ENCODE data around the gene LSAMP.

The LSAMP gene

DNA sequence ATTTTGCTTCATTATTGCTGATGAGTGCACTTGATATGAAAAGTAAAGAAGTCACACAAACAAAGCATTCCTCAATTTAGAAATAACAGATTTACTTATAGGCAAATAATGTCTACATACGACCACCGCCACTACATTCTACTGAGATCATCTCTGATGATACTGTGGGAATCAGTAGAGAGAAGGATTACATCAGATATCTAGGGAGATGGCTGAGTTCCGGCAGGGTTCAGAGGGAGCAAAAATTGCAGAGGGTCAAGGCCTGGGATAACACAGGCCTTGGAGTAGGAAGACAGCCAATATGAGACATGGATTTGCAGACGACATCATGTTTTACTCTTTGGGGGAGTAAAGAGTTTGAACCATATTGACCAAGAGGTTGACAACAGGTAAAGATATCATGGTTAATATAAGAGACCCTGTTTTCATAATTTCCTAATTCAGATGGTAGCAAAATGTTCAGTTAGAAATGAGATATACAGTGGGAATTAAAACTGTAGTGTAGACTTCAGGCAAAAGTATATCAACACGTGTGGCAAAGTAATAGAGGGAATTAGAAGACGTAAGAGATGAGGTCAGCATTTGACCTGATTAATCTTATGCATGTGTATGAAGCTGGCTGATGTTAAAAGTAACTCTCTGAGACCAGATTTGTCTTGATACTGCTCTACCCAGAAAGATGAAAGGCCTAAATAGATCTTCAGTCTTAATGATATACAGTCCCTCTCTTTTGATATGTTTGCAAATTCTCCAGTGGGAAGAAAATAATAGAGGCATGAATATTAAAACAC is 15.6 kb downstream of the LSAMP start:
- no peak for DNase-seq (ENCODE audit: low spot score)

DNA sequence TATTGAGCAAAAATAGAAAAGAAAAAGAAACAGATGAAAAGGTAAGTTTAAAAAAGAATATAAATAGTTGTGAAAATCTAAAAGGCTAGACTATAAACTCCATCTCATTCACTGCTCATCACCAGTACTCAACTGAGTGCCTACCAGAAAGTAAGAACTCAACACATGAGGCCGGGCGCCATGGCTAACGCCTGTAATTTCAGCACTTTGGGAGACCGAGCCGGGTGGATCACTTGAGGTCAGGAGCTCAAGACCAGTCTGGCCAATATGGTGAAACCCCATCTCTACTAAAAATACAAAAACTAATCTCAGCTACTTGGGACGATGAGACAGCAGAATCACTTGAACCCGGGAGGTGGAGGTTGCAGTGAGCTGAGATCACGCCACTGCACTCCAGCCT is 19.3 kb downstream of the LSAMP start:
- DNase-seq (ENCODE audit: low spot score) = no peak

DNA sequence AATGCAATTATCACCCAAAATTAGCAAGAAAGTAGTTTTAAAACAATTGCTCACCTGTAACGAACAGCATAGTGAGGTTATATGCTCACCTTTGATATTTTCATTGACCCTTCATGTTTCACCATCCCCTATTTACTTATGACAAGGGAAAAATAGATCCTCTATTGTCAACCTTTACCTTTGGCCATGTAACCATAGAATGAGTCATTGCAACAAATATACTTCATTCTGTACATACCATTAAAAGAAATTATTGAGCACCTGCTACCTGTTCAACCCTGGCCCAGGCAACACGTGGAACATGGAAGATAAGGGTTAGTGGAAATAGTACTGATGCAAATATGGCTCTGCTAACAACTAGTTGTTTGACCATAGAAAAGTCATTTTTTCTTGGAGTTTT is 20.2 kb downstream of the LSAMP start:
- no peak for DNase-seq (ENCODE audit: low spot score)

DNA sequence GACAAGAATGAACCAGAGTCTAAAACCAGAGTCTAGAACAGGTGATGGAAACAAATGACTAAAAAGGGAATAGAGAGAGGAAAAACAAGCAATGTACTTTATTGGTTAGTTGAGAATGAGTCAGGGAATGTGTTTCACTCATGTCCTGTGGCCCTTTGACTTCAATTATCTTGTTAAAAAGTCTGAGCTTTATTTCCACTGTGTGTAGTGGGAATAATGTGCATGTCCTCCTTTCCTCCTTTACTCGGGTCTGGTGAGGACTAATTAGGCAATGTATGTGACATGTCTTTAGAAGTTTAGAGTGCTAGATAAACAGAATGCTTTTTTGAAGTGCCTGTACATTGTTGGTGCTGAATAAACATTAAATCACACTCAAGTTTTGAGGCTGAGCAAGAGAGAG is 21.3 kb downstream of the LSAMP start:
- DNase-seq (ENCODE audit: low spot score) = peak; percentile 67

DNA sequence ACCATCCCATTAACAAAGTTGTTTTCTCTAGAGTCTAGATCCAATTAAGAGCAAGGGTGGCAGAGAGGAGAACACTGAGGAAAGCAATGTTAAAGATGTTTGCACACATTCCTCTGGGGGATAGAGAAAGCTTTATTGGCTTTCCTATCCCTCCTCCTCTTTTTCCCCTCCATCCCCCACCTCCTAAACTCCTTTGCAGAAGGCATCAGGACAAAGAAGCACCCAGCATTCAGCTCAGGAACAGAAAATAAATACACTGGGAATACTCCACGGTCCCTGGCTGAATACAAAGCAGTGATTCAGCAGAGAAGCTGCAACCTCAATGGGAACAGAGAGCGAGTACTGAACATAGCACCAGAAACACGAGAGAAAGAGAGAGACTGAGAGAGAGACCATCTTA is 21.9 kb downstream of the LSAMP start:
- peak; percentile 96 for DNase-seq (ENCODE audit: low spot score)

DNA sequence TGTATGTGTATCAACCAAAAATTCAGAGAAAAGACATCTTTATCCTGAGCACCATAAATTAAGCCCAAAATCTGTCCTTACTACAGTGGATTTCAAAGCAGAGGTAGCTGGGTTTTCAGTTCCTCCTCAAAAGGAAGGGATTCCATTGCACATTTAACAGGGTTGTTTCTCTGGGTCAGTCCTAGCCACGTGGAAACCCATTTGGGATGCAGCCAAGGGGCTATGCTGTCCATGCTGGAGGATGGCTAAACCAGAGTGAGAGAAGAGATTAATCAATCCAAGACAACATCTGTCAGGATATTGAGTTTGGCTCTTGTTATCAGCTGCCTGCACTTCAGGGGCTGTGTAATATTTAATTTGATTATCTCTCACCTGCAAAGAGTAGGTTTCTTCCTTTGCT is 28.1 kb downstream of the LSAMP start:
- no peak for DNase-seq (ENCODE audit: low spot score)

DNA sequence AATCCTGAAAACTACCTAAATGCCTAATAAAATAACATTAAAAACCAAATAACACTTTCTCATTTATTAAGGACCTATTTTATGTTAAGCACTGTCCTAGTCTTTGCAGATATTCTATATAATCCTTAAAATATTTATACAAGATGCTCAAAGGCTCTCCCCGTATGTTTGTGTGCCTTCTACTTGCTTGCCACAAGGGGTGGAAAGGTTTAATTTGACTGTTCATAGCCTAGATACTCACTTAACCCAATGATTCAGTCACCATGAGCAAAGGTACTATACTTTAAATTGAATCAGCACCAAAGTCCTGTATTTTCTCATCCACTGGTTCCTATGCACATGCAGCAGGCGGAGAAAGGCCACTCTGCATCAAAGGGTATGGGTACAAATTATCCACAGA is 32.0 kb downstream of the LSAMP start:
- no peak for DNase-seq (ENCODE audit: low spot score)

DNA sequence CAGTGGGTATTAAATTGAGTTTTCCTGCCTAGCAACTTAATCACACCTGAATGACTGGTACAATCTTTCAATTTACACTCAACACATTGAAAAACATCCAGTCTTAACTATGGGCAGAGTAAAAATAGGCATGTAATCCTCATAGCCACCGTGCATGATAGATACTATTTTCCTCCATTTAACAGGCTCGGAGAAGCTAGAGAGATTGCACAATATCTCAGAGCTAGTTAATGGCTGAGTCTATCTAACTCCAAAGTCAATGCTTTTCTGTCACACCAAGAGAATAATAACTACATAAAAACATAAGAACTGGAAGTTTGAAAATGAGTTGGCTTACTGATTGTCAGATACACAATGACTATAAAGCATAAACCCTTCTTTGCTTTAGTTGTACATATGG is 36.8 kb downstream of the LSAMP start:
- no peak for DNase-seq (ENCODE audit: low spot score)

DNA sequence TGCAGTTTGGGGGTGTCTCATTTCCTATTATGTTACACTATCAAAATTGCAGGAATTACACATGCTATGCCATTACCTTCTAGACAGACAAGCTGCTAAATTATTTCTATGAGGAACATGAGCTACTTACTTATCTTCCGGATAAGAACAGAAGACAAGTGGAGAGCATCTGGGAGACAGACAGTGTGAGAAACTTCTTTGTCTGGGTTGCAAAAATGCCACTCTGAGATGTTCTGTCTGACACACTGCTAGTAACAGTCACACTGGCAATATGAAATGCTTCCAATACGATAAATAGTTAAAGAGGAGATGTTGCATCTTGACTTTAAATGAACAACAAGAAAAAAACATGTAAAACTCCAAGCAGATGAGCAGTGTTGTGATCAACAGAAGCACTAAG is 40.1 kb downstream of the LSAMP start:
- no peak for DNase-seq (ENCODE audit: low spot score)

DNA sequence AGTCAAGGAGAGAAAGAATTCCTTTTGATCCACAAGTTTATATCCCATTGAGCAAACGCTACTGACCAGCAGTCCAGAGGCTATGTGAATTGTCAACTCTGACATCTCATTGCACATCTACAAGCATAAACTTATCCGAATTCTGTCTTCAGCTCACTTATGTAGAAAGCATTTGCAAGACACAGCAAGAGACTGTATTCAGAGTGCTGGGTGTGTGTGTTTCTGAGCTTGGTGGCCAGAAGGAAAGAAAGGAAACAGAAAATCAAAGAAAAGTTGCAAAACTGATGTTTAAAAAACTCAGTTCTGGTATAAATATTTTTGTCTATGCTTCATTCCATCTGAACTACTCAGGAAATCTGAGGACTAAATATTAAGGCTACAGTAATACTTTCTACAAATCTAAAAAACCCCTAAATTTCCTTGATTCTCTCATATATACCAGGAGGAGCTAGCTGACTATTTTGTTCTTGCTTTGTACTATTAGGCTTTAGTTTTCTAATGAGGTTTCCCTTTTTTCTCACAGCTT is 45.5 kb downstream of the LSAMP start:
- peak; percentile 26 for DNase-seq (ENCODE audit: low spot score)

DNA sequence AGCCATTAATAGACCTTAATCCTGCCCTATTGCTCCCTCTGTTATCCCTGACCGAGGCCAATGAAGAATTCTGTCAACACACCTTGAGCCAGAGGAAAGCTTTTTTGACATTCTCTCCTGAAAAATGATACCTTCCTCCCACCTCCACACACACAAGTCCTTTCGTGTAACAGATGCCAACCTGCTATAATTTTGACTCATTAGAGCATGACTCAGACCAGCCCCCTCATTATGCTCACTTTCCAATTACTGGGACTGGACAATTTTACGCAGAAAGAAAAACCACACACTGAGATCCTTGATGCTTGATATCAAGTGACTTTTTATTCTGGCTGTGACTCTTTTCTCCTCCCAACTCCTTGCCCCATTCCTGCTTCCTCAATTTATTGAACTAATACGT is 50.9 kb downstream of the LSAMP start:
- DNase-seq (ENCODE audit: low spot score) = no peak

DNA sequence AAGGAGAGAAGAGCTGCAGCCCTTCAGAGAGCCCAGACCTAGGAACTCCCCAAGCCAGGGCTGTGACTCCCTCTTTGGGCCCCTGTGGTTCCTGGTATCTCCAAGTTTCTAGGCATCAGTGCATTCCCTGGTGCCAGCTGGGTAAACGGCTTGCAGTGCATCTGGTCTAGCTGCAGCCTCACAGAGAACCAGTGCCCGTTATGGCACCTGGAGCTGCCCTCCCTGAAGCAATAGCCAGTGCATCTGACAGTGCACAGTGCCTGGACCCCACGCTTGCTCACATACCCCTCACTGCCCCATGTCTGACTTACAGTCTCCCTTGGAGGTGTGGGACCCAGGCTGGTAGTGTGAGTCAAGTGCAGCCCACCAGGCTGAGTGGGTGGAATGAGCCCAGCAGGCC is 52.1 kb downstream of the LSAMP start:
- DNase-seq (ENCODE audit: low spot score) = no peak

DNA sequence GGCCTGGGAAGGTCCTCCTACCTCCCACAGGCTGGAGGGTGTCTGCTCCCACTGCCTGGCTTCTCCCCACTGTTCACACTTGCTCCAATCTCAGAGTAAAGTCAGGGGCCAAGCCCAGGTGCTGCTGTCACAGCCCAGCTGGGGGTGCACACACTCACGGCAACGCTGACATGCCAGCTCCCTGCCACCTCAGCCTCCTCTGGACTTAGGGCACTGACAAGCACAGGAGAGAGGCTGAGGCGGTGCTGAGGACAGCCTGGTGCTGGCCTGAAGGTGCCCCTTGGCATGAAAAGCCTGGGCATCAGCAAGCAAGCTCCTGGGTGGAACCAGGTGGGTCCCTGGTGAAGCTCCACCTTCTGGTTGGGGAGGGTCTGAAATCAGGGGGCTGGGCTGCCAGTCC is 53.0 kb downstream of the LSAMP start:
- DNase-seq (ENCODE audit: low spot score) = no peak

DNA sequence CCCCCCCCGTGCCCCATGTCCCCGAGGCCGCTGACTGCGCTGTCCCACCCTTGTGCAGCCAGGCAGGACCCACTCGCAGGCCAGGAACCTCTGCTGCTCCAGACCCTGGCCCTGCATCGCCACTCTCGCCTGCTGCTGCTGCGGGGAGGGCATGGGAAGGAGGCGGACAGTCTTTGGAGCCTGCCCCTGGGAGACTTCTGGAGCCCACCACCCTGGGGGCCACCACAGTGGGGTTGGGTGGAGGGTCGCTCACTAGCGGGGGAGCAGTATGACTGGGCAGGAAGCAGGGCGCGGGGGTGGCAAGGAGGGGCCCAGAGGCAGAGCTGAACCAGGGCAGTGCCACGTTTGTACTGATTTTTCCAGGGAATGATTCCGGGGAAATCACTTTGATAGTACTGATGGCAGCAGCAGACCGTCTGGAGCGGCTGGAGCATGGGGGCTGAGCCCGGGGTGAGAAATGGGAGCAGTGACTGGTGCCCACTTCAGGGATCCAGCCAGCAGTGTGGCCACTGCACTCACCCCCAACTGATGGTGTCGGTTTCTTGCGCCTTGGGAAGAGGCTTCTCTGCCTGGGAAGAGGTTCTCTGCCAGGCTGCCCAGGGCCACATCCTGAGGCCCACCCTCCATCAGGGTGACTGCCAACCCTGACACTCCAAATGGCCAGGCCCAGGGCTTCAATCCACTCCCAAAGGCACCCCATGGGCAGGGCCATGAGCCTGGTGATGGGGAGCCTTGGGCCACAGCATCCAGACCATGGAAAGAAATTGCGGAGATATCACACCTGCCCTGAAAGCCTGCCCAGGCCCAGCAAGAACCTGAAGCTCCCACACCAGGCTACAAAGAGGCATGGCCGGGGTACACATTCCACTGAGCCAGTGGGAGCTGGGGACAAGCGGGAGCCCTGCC is 53.7 kb downstream of the LSAMP start:
- DNase-seq (ENCODE audit: low spot score) = no peak

DNA sequence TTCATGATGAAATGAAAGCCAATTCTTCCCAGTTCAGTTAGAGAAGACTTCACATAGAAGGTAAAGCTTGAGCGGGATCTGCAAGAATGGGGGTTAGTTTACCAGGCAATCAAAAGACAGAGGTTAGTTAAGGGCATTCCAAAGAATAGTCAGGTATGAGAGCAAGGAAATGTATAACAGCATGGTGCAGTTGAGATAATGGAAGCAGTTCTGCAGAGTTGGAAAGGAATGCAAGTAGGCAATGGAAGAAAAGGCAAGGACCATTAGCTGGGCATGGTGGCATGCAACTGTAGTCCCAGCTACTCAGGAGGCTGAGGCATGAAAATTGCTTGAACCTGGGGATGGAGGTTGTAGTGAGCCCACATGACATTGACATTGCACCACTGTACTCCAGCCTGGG is 55.0 kb downstream of the LSAMP start:
- DNase-seq (ENCODE audit: low spot score) = no peak

DNA sequence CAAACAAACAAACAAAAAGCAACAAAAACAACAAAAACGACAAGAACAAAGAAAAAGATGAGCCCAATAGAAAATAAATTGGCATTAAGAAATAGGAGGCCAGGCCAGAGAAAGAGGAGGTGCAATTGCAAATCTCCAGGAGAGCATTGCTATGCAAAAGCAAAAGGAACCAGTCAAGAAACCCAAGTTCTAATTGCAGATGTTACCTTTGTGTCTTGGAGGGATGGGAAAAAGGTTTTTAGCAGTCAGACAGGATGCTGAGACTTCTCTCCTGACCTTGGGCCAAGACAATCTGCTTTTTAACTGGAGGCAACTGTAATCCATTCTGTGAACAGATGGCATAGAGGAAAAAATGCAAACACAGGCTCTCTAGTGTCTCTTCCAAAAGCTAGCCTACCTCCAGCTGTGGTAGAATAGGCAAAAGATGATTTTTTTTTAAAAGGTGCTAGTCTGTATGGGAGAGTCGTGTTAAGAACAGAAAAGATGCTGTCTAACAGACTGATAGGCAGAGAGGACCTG is 56.4 kb downstream of the LSAMP start:
- DNase-seq (ENCODE audit: low spot score) = no peak

DNA sequence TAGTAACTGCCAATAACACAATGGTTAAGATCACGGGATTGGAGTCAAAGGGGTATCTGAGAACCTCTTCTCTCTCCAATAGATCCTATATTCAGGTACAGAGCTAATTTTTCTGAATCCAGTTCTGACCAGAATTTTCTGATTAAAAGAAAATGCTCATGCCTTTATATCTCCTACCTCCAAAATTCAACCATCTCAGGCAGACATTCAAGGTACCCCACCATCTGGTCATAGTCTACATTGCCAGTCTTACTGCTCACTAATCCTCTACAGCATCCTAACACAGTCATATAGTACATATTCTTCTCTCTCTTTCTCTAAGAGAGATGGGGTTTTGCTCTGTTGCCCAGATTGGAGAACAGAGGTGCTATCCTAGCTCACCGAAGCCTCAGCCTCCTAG is 59.1 kb downstream of the LSAMP start:
- DNase-seq (ENCODE audit: low spot score) = no peak

DNA sequence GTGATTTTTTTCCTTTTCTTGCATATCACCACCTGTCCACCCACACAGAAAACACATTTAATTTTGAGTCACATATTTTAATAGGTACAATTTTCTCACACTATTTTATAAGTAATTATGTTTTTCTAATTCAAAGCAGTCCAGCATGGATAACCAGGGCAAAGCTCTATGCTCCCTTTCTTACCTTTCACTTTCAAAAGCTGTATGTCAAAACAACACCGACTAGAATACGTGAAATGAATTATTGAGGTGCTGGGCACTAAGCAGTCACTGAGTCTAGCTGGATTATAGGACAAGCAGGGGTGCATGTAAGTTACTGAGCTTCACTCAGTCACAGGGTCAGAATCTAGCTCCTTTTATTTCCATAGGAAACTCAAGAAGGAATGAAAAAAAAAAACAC is 60.6 kb downstream of the LSAMP start:
- no peak for DNase-seq (ENCODE audit: low spot score)

DNA sequence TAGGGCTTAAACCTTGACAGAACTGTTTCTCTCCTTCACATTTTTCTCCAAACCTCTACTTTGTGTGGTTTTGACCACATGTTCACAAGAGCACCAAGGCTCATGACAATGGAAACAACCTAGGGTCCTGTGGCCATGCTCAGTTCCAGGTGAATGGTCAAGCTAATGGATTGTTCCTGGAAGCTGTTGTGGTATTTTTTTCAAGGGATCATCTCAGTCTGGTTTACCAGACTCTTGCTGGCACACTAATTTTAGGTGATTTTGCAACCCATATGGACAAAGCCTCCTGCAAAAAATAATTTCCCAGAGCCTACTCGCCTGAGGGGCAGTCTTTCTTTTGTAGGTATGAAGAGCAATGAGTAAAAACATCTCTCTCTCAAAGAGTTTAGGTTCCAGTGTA is 67.2 kb downstream of the LSAMP start:
- no peak for DNase-seq (ENCODE audit: low spot score)

DNA sequence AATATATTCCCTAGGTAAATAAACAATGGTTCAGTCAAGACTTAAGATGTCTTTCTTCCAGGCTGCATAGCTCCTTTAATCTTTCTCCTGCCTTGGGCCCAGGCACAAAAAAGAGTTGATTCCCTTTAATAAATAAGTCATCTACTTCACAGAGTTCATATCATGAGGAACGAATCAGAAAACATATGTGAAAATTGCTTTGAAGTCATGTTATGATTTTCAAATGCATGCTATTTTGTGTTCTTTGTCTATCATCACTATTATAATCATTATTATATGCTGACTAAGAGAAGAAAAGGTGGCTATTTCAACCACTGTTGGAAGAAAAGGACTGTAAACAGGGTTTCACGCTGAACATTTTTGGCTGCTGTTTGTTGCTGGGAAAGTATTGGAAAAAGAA is 70.4 kb downstream of the LSAMP start:
- no peak for DNase-seq (ENCODE audit: low spot score)

DNA sequence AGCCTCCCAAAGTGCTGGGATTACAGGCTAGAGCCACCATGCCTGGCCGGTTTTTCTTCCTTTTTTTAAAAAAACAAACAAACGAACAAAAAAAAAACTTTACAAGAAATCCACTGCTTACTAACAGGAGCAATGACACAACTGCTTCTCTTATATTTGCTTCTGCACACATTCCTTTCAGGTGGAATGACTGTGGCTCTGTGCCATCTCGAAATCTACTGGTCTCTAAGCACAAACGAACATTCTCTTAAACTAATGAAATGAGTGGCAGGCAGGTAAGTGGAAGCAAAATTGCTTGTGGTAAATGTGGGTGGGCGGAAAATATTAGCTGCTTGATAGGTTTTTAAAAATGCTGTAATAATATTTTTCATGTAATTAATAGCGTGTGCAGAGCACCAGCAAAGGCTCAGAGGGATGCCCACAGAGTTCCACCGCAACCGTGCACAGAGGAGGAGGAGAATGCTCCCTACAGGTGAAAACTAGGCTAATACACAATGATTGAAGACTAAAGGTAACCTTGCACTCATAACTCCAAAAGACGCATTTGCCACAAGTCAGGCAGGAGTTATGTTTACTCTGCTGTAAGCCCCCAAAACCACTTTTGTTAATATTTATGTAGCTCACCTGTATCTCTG is 77.4 kb downstream of the LSAMP start:
- DNase-seq (ENCODE audit: low spot score) = no peak

DNA sequence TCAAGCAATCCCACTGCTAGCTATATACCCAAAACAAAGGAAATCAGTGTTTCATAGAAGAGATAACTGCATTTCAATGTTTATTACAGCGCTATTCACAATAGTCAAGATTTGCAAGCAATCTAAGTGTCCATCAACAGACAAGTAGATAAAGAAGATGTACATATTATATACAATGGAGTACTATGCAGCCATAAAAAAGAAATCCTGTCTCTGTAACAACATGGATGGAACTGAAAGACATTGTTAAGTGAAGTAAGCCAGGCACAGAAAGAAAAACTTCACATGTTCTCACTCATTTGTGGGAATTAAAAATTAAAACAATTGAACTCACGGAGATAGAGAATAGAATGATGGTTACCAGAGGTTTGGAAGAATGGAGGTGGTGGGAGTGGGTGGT is 89.2 kb downstream of the LSAMP start:
- DNase-seq (ENCODE audit: low spot score) = no peak

DNA sequence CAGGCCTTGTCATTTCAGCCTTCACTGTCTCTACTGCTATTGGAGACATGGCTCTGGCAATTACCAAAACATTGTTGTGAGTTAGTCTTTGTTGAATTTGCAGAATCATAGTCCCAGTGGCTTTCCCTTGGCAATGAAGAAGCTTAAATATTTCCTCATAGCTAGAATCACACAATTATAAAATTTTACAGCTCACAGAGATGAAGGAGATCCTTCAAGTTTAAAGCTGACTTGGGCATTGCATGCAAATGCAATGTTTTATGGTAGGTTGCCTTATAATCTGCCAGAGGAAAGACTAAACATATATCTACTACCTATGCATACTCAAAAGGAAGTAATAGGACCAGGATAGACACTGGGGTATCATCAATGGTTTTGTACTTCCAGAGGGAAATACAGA is 90.9 kb downstream of the LSAMP start:
- DNase-seq (ENCODE audit: low spot score) = no peak
